HG02763 (cell line): ENCODE results near the gene DDX28.
A peak's percentile ranks its signal among the peaks of the same experiment; 100 is the strongest.

ENCODE experiments used
- ATAC-seq: cut with Tn5 transposase; IDR thresholded peaks from one replicate; pipeline ENCODE4 v1.9.1; 2021; ENCODE audit warnings: mild to moderate bottlenecking, moderate library complexity; ENCODE audit not compliant: unreplicated experiment

DDX28 gene

GRCh38 chr16:68022728-68023537 is at the start of gene DDX28, which contains the start of gene DUS2:
Gene DDX28, minus strand, starts transcription at chr16:68023232. Its CDS starts 30 bp downstream, at chr16:68023202.
Gene DUS2, plus strand, starts transcription at chr16:68023284. Its CDS starts 14,740 bp downstream, at chr16:68038024.
- ATAC-seq, result peak; percentile 64

- ATAC-seq, result no peak
These were observed 49.1 kb upstream of the DDX28 start for GRCh38 chr16:68072038-68072695.

GRCh38 chr16:68071518-68071901 is 48.5 kb upstream of the DDX28 start:
- no peak for ATAC-seq

GRCh38 chr16:68070806-68071517 is 47.9 kb upstream of the DDX28 start:
- ATAC-seq, result no peak

GRCh38 chr16:68070249-68070730 is 47.3 kb upstream of the DDX28 start:
- no peak for ATAC-seq

- ATAC-seq, result no peak
These were observed 46.6 kb upstream of the DDX28 start for GRCh38 chr16:68069511-68070248.

- ATAC-seq, result no peak
These were observed 45.9 kb upstream of the DDX28 start for GRCh38 chr16:68068926-68069325.

- no peak for ATAC-seq
These were observed 43.7 kb upstream of the DDX28 start for GRCh38 chr16:68066763-68067162.

GRCh38 chr16:68065716-68066305 is 42.8 kb upstream of the DDX28 start:
- no peak for ATAC-seq

GRCh38 chr16:68064791-68065365 is 41.8 kb upstream of the DDX28 start:
- ATAC-seq, result no peak

GRCh38 chr16:68062910-68063393 is 39.9 kb upstream of the DDX28 start:
- ATAC-seq, result no peak

- no peak for ATAC-seq
These were observed 38.4 kb upstream of the DDX28 start for GRCh38 chr16:68061396-68061795.

- no peak for ATAC-seq
These were observed 36.8 kb upstream of the DDX28 start for GRCh38 chr16:68059804-68060203.

- ATAC-seq, result no peak
These were observed 32.4 kb upstream of the DDX28 start for GRCh38 chr16:68055395-68055794.

GRCh38 chr16:68049449-68049848 is 26.4 kb upstream of the DDX28 start:
- ATAC-seq, result no peak

- no peak for ATAC-seq
These were observed 25.0 kb upstream of the DDX28 start for GRCh38 chr16:68047987-68048386.

- no peak for ATAC-seq
These were observed 23.1 kb upstream of the DDX28 start for GRCh38 chr16:68046106-68046505.

- ATAC-seq, result no peak
These were observed 18.8 kb upstream of the DDX28 start for GRCh38 chr16:68041783-68042182.

GRCh38 chr16:68040506-68041288 is 17.7 kb upstream of the DDX28 start:
- peak; percentile 69 for ATAC-seq
